Small intestine (tissue), 7 donors: ENCODE data around the gene ADGB. TPM values are rescaled to one million over a fixed set of nuclear protein-coding genes. Genes with fewer than 3 reads are reported as not detected.

Experiments
- DNase-seq, 2 donors: peaks; one replicate each; pipeline versions ENCODE4 v3.0.0 to v3.0.0-alpha.2; 2013
- FAIRE-seq: peaks from 2 replicates; lab custom pipeline; 2012; peaks lifted over from hg19 to GRCh38; lab: Jason Lieb, UNC
- H3K27ac ChIP-seq, 3 donors: one replicate each; pipeline ENCODE4 v1.5.1; 2013; ENCODE audit warnings: low read length in 2 of 3, mild to moderate bottlenecking in 2 of 3, control low read depth in 1 of 3, inconsistent platforms in 1 of 3, low read depth in 1 of 3, moderate library complexity in 1 of 3
- H3K27me3 ChIP-seq, 3 donors: one replicate each; pipeline ENCODE4 v1.6.1; 2013; ENCODE audit warnings: low read length in 3 of 3, inconsistent platforms in 1 of 3; ENCODE audit not compliant: control insufficient read depth in 3 of 3, insufficient read depth in 3 of 3
- H3K36me3 ChIP-seq, 3 donors: one replicate each; pipeline ENCODE4 v1.6.1; 2013; ENCODE audit warnings: low read length in 3 of 3, inconsistent platforms in 1 of 3, low read depth in 1 of 3, mild to moderate bottlenecking in 1 of 3, moderate library complexity in 1 of 3; ENCODE audit not compliant: control insufficient read depth in 3 of 3, insufficient read depth in 2 of 3
- H3K4me1 ChIP-seq, 3 donors: one replicate each; pipeline ENCODE4 v1.6.1; 2013; ENCODE audit warnings: low read length in 2 of 3, inconsistent platforms in 1 of 3, low read depth in 1 of 3, mild to moderate bottlenecking in 1 of 3, moderate library complexity in 1 of 3; ENCODE audit not compliant: control insufficient read depth in 3 of 3, insufficient read depth in 2 of 3
- H3K4me3 ChIP-seq, 3 donors: one replicate each; pipeline ENCODE4 v1.5.1; 2013; ENCODE audit warnings: low read length in 3 of 3, control low read depth in 1 of 3, inconsistent platforms in 1 of 3, low read depth in 1 of 3, mild to moderate bottlenecking in 1 of 3, moderate library complexity in 1 of 3
- H3K9me3 ChIP-seq, 2 donors: one replicate each; pipeline ENCODE4 v1.6.1; 2013; ENCODE audit warnings: low read depth in 1 of 2, low read length in 1 of 2; ENCODE audit not compliant: control insufficient read depth in 2 of 2, insufficient read depth in 1 of 2
- WGBS, 3 donors: extraction: QIAGEN DNeasy Blood & Tissue Kit; methylation state at CpG; one replicate each; pipeline ENCODE4 v1.1.7; 2013; 5-methylcytosine and 5-hydroxymethylcytosine counted together
- polyA plus RNA-seq, 4 donors: library from polyadenylated mRNA; stranded (reverse) in 3 of 4; unstranded in 1 of 4; fragments of 200-250 nt in 3 of 4; fragments of 120-200 nt in 1 of 4; gene quantifications; one replicate each; pipeline versions ENCODE4 v1.2.1 to v1.2.3, GENCODE V29; 2013
- donor health status: healthy with polysubstance abuse.
- donor health status: control.
- donor health status: control.
- donor health status: Bipolar disorder and iron deficiency.
- donor health status: healthy.

ADGB gene
- polyA plus RNA-seq, 4 donors: under 0.01 TPM; not detected in 3

DNA sequence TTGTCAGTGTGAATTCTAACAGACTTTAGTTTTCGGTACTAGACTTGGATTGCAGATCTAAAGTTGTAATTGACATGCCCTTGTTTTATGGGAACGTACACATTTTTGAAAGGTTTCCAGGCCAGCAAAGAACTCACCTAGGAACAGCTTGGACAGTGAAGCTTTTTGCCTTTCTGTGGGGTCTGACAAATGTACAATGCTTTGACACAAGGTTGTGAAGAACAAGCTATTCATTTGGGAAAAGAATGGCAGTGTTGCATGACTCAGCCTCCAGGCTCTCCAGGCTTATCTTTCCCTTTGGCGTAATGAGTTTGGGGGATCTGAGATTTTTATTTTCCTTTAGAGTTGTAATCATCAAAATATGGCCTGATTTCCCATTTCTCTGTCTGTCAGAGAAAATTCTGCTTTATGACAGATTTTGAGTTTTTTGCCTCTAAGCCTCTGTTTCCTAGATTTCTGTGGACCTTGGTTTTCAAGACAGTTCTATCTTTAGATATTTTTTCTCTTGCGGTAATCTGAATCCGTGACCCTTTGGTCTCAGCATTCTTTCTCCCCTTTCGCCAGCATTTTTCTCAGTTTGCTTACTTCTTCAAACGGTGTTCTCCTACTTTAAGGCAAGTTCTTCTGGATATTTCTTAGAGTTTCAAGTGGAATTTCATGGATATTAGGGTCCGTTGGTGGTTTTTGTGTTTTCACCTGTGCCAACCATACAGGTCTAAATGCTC, 221.0 kb downstream of the ADGB start:
- H3K9me3 ChIP-seq: no peaks in the 10 kb centered on the region
- H3K4me1 ChIP-seq: no peaks in the 10 kb centered on the region
- 65 to 82% (median 71%) methylated on average over 7 to 8 of the region's 8 CpGs for WGBS, 3 donors
- H3K4me3 ChIP-seq: no peak overlapping the region
- H3K36me3 ChIP-seq: no peaks in the 10 kb centered on the region
- FAIRE-seq (no peak), DNase-seq (no peak)
- H3K27ac ChIP-seq: no peak overlapping the region
- no peaks in the 10 kb centered on the region for H3K27me3 ChIP-seq

DNA sequence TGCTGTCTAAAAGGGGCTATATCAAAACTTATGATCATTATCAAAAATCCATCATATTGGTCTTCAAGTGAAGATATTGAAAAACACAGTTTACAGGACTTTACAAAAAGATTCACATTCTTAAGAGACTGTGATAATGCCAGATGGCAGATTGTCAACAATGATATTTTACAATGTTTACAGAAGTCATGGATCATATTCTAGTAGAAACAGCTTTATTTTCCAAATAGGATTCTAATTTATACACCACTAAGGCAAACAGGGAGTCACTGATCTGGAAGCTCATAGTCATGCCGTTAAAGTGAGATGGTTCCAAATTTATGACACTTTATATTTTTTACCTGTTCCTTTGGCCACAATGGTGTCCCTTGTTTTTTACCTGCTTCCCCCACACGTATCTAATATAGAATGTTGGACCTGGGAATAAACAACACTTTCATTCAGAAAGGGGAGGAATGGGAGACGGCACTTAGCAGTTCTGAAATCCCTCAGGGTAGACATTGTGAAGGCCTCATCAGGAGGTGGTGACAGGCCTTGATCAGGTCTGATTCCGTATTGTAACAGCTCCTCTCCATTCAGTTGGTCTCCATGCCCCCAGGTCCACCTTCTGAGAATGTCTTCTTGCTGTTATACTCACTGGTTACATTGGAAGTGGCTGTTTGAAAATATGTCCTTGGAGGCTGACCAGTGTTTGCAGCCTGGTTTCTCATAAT, 228.6 kb downstream of the ADGB start:
- 53 to 60% (median 58%) methylated on average over 4 of the region's 4 CpGs for WGBS, 3 donors

DNA sequence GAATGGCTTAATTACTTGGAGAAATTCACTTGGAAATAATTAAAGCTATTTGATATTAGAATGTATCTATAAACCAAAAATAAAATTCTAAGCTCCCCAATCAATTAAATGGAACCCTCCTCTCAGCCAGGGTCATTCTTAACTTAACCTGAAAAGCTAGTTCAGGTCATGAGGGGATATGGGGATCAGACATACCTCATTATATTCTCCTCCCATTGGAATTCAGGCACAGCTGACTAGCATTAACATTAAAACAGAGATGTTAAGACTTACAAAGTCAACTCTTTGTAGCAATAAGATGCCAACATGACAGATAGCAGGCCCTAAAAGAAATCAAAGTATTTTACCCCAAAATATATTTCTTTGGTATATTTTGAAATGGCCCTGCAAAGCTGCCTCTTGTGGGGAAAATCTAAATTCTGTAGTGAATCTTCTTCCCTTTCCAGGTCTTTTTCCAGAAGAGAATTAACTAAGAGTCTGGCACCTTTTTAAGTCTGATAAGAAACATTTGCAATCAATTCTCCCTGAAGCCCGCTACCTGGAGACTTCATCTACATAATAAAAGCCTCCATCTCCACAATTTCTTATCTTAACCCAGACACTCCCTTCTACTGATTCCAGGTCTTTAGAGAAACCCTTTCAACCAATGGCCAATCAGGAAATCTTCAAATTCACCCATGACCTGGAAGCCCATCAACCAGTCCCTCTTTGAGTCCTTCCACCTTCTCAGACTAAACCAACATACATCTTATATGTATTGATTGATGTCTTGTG, 231.2 kb downstream of the ADGB start:
- H3K9me3 ChIP-seq: no peaks in the 10 kb centered on the region
- H3K36me3 ChIP-seq: no peaks in the 10 kb centered on the region
- no peak overlapping the region for H3K4me3 ChIP-seq
- DNase-seq: no peak
- H3K27ac ChIP-seq: no peak overlapping the region
- WGBS, 3 donors: 95 to 97% (median 95%) methylated on average over 1 of the region's 1 CpG
- H3K4me1 ChIP-seq: no peaks in the 10 kb centered on the region
- H3K27me3 ChIP-seq: peaks cover 0 to 2% (median 0%) of the 10 kb centered on the region in 3 donors
- FAIRE-seq: no peak

More for the DNA sequence above, 228.6 kb downstream of the ADGB start:
- Histone ChIP-seq H3K9me3 (no peaks in the 10 kb centered on the region), H3K27ac (no peak overlapping the region), H3K36me3 (no peaks in the 10 kb centered on the region), H3K4me1 (no peaks in the 10 kb centered on the region), H3K27me3 (peaks cover 0 to 2% (median 0%) of the 10 kb centered on the region in 3 donors), H3K4me3 (no peak overlapping the region)
- no peak for FAIRE-seq
- no peak for DNase-seq

DNA sequence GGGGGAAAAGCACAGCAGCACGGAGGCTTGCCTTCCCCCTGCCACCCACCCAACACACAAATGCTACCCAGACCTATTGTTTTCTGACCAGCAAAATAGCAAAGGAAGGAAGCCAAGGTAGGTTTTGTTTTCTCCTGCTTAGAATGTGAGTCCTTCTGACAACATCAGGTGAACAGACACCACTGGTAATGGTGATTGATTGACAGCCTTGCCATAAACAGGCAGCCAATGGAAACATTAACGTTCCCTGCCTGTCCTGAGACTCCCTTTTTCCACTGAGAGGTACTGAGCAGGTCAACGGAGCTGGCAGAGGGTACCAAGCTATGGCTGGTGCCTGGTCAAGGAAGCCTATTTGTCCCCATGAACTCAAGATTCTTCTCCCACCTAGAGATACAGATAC, 234.4 kb downstream of the ADGB start:
- Histone ChIP-seq H3K4me3 (no peak overlapping the region), H3K36me3 (no peaks in the 10 kb centered on the region), H3K27ac (no peak overlapping the region), H3K9me3 (no peaks in the 10 kb centered on the region), H3K27me3 (peaks cover 0 to 2% (median 0%) of the 10 kb centered on the region in 3 donors), H3K4me1 (no peaks in the 10 kb centered on the region)
- DNase-seq (no peak), FAIRE-seq (no peak)
- 43 to 70% (median 46%) methylated on average over 3 of the region's 3 CpGs for WGBS, 3 donors

DNA sequence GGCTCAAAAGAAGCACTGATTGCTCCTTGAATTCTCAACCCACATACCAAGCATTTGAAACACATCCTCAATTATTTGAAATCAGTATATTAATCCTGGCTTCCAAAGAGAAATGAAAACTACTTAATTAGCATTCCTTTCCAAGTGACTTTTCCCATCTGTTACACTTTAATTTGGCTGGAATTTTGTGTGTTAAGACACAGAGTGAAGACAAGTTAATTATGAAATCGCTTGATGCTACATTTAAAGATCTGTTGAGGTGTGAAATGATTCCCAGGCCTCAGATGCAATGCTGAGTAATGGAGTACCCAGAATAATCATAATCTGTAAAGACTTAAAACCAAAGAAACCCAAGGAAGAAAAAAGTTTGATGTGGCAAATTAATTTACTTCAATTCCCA, 241.4 kb downstream of the ADGB start:
- WGBS, 3 donors: 67 to 91% (median 84%) methylated on average over 1 of the region's 1 CpG
- Histone ChIP-seq H3K27me3 (no peaks in the 10 kb centered on the region), H3K27ac (no peak overlapping the region), H3K4me3 (no peak overlapping the region), H3K36me3 (no peaks in the 10 kb centered on the region), H3K4me1 (no peaks in the 10 kb centered on the region), H3K9me3 (peaks cover 0 to 4% of the 10 kb centered on the region in 2 donors)
- DNase-seq (no peak), FAIRE-seq (no peak)

DNA sequence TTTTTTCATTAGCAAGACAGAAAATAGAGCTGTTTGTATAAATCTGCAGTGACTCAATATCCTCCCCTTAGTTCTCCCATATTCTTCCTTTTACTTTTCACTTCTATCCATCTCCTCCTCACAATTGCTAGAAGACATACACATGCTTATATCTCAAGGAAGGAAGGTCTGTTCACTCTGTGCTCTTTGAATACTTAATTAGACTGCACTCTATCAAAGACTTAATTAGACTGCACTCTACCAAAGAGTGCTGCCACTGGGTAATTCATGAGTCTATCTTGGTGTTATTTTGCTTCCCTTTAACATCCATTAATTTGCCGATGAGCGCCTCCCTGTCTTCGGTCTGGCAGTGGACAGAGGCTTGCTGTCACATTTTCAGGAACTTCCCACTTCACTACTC, 241.9 kb downstream of the ADGB start:
- H3K36me3 ChIP-seq: no peaks in the 10 kb centered on the region
- H3K4me3 ChIP-seq: no peak overlapping the region
- FAIRE-seq (no peak), DNase-seq (no peak)
- 94 to 98% (median 95%) methylated on average over 3 of the region's 3 CpGs for WGBS, 3 donors
- peaks cover 0 to 4% of the 10 kb centered on the region in 2 donors for H3K9me3 ChIP-seq
- H3K27me3 ChIP-seq: no peaks in the 10 kb centered on the region
- H3K27ac ChIP-seq: no peak overlapping the region
- no peaks in the 10 kb centered on the region for H3K4me1 ChIP-seq

DNA sequence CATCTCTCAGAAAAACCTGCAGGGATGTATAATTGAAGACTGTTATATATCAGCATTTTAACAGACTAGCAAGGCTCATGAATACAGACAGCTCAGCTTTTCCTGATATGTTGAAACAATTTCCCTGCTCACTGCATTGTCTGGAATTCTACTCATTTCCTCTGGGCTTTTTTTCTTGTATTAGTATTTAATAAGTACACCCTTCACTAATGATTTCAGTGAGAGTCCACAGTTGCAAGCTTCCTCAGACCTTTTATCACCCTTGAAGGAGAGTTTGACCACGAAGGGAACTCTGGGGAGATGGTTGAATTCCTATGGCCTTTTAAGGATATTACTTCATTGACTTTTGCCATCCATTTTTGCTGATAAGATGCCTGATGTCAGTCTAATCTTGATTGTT, 248.7 kb downstream of the ADGB start:
- H3K9me3 ChIP-seq: peaks cover 0 to 8% of the 10 kb centered on the region in 2 donors
- 11 to 31% (median 17%) methylated on average over 1 of the region's 1 CpG for WGBS, 3 donors
- no peak overlapping the region for H3K4me3 ChIP-seq
- DNase-seq: no peak
- H3K27ac ChIP-seq: no peak overlapping the region
- no peaks in the 10 kb centered on the region for H3K36me3 ChIP-seq
- no peak for FAIRE-seq
- no peaks in the 10 kb centered on the region for H3K27me3 ChIP-seq
- no peaks in the 10 kb centered on the region for H3K4me1 ChIP-seq

DNA sequence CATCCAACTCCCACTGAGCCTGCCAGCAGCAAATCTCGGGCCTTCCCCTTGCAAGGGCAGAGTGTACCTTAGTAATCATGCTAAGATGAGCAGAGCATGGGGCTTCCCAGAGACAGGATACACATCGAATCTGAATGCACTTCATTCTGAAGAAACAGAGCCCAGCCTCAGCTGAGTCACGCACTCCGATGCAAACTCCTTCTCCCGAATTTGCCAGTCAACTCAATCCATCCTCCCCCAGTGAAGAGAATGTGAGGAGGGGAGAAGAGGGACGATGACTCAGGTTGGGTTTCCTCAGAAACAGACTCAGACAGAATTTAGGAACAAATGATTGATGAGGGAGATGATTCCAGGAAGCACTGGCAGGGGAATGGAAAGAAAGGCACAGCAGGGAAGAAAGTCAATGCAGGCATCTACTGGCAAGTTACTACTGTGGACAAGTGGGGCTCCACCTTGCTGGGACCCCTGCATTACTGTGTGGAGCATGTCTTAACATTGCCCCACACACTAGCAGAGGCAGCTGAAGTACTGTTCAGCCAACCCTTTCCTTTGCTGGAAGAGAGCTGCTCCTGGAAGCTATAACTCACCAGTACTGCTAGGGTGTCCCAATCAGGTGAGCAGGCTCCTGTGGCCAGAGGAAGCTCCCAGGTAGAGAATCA, 251.6 kb downstream of the ADGB start:
- Histone ChIP-seq H3K36me3 (no peaks in the 10 kb centered on the region), H3K4me3 (no peak overlapping the region), H3K27ac (no peak overlapping the region), H3K4me1 (no peaks in the 10 kb centered on the region), H3K9me3 (peaks cover 0 to 4% of the 10 kb centered on the region in 2 donors), H3K27me3 (no peaks in the 10 kb centered on the region)
- WGBS, 3 donors: 60 to 77% (median 69%) methylated on average over 6 of the region's 6 CpGs
- DNase-seq (no peak), FAIRE-seq (no peak)
